GM12878 (cell line): ENCODE data around the gene IGSF22. TPM values are rescaled to one million over a fixed set of nuclear protein-coding genes. Genes with fewer than 3 reads are reported as not detected.

Experiments
- BCL11A ChIP-seq: IDR thresholded peaks from 2 replicates; pipeline ENCODE4 v1.6.1; 2011; ENCODE audit warnings: low read depth, low read length
- BHLHE40 ChIP-seq, 2 experiments: fragments of 450-650 bp in 1 of 2; IDR thresholded peaks; 2 replicates each; pipeline ENCODE4 v1.6.1; 2011 to 2017; ENCODE audit warnings: low read depth in 2 of 2, borderline replicate concordance in 1 of 2, improper control_type of control experiment in 1 of 2, low read length in 1 of 2, mild to moderate bottlenecking in 1 of 2
- CUX1 ChIP-seq: IDR thresholded peaks from 2 replicates; pipeline ENCODE4 v1.6.1; 2012; ENCODE audit warnings: improper control_type of control experiment, low read depth, low read length; ENCODE audit not compliant: insufficient replicate concordance
- E2F4 ChIP-seq: IDR thresholded peaks from 2 replicates; pipeline ENCODE4 v1.6.1; 2012; ENCODE audit warnings: low read depth, low read length, improper control_type of control experiment
- ELK1 ChIP-seq: IDR thresholded peaks from 2 replicates; pipeline ENCODE4 v1.6.1; 2012; ENCODE audit warnings: low read depth, low read length, improper control_type of control experiment
- GATAD2B ChIP-seq: fragments of 450-650 bp; conservative IDR thresholded peaks from 2 replicates; pipeline ENCODE4 v1.6.1; 2017; ENCODE audit warnings: low read depth, mild to moderate bottlenecking, moderate library complexity
- IRF4 ChIP-seq: IDR thresholded peaks from 2 replicates; pipeline ENCODE4 v1.6.1; 2011; ENCODE audit warnings: low read depth, low read length
- IRF5 ChIP-seq: fragments of 450-650 bp; IDR thresholded peaks from 2 replicates; pipeline ENCODE4 v1.6.1; 2017; ENCODE audit warnings: borderline replicate concordance
- NBN ChIP-seq: fragments of 450-650 bp; IDR thresholded peaks from 2 replicates; pipeline ENCODE4 v1.6.1; 2016
- NFIC ChIP-seq: IDR thresholded peaks from 2 replicates; pipeline ENCODE4 v1.6.1; 2012; ENCODE audit warnings: low read depth, mild to moderate bottlenecking, inconsistent platforms, low read length, moderate library complexity
- NFYB ChIP-seq: IDR thresholded peaks from 2 replicates; pipeline ENCODE4 v1.6.1; 2011; ENCODE audit warnings: low read depth, mild to moderate bottlenecking, low read length, improper control_type of control experiment, moderate library complexity; ENCODE audit not compliant: insufficient read depth
- NRF1 ChIP-seq: conservative IDR thresholded peaks from 2 replicates; pipeline ENCODE4 v1.6.1; 2011; ENCODE audit warnings: mild to moderate bottlenecking, low read depth, low read length, improper control_type of control experiment
- PAX8 ChIP-seq: fragments of 450-650 bp; IDR thresholded peaks from 2 replicates; pipeline ENCODE4 v1.6.1; 2017; ENCODE audit warnings: mild to moderate bottlenecking, moderate library complexity
- RB1 ChIP-seq: fragments of 450-650 bp; formaldehyde crosslinking; IDR thresholded peaks from 2 replicates; pipeline ENCODE4 v1.6.1; 2017; ENCODE audit warnings: mild to moderate bottlenecking, borderline replicate concordance
- RFX5 ChIP-seq: IDR thresholded peaks from 2 replicates; pipeline ENCODE4 v1.6.1; 2011; ENCODE audit warnings: low read depth, low read length, improper control_type of control experiment
- SP1 ChIP-seq: IDR thresholded peaks from one replicate; pipeline ENCODE4 v1.6.1; 2011; ENCODE audit warnings: low read depth, low read length
- SREBF2 ChIP-seq: IDR thresholded peaks from 2 replicates; pipeline ENCODE4 v1.6.1; 2012; ENCODE audit warnings: mild to moderate bottlenecking, low read length
- SUZ12 ChIP-seq: fragments of 200-600 bp; sonication (generic); IDR thresholded peaks from one replicate; pipeline ENCODE4 v1.6.1; 2018; ENCODE audit warnings: antibody characterized with exemption, mild to moderate bottlenecking; ENCODE audit not compliant: unreplicated experiment
- TCF3 ChIP-seq: IDR thresholded peaks from 2 replicates; pipeline ENCODE4 v1.6.1; 2012; ENCODE audit warnings: low read depth, mild to moderate bottlenecking, low read length, borderline replicate concordance; ENCODE audit not compliant: insufficient read depth
- USF1 ChIP-seq: IDR thresholded peaks from 2 replicates; pipeline ENCODE4 v1.6.1; 2011; ENCODE audit warnings: borderline replicate concordance, low read depth, mild to moderate bottlenecking, moderate library complexity, mixed read lengths, low read length; ENCODE audit not compliant: insufficient read depth; ENCODE audit errors: extremely low read length
- ZNF274 ChIP-seq: IDR thresholded peaks from one replicate; pipeline ENCODE4 v1.8.0; 2011; ENCODE audit not compliant: insufficient read length, insufficient read depth
- polyA plus RNA-seq, 11 experiments: library from polyadenylated mRNA; depleted of rRNA in 4 of 11; unstranded in 6 of 11; stranded (reverse) in 5 of 11; fragments of >200 nt; fragmentation: Nextera tagmentation in 4 of 11; fragmentation: Illumina TruSeq in 1 of 11; extraction: Ambion mirVana in 4 of 11; extraction: Trizol in 1 of 11; gene quantifications; 1 replicate in 1 of 11; 2 replicates in 10 of 11; pipeline versions ENCODE4 v1.2.1 to v1.2.3, GENCODE V29; 2011 to 2016; ENCODE audit warnings: inconsistent platforms in 2 of 11, missing spikeins in 2 of 11, low read depth in 1 of 11
- total RNA-seq, 4 experiments: library from RNA; depleted of rRNA in 3 of 4; stranded (reverse); fragments of >200 nt in 3 of 4; fragmentation: Illumina TruSeq in 1 of 4; extraction: Trizol in 1 of 4; gene quantifications; 2 replicates each; pipeline versions ENCODE4 v1.2.1 to v1.2.3, GENCODE V29; 2013 to 2021

The IGSF22 gene
- total and polyA plus RNA-seq, 10 of the 15 experiments (the other 5 are each of a cell fraction or from before 2014, with no cell fraction given), result 0.02 to 0.18 TPM; not detected in 8

- no peak for TF ChIP-seq SP1
- no peak for TF ChIP-seq E2F4
- TF ChIP-seq BCL11A, result no peak
- no peak for TF ChIP-seq SUZ12
- no peak for TF ChIP-seq CUX1
- TF ChIP-seq NBN, result no peak
- no peak for TF ChIP-seq RB1
- 0 out of 2 replicates have a peak, but pooled peaks have one; percentile 41 for TF ChIP-seq GATAD2B
- peak; percentile 76; the same call in 1 of the 2 replicates for TF ChIP-seq IRF4
- no peak for TF ChIP-seq ELK1
- no peak for TF ChIP-seq NFIC
- TF ChIP-seq NFYB, result no peak
- no peak for TF ChIP-seq ZNF274
- TF ChIP-seq TCF3, result no peak
- TF ChIP-seq RFX5, result no peak
- TF ChIP-seq IRF5, result no peak
- no peak for TF ChIP-seq NRF1
- TF ChIP-seq USF1, result no peak
- TF ChIP-seq BHLHE40 (IDR thresholded peaks at IDR 0.05; ENCODE audit: borderline replicate concordance in 1 of 2, low read depth in 2 of 2, low read length in 1 of 2), result no peak
- no peak for TF ChIP-seq SREBF2
- TF ChIP-seq PAX8, result no peak
Measured at GRCh38 chr11:18721561-18722292, 4.3 kb downstream of the IGSF22 start (continued).
